GM21786 (cell line): ENCODE data around the gene S100A6.
A peak's percentile ranks its signal among the peaks of the same experiment; 100 is the strongest.
"Not testable (repeated sequence)": the region's sequence is repeated elsewhere in the genome, so short reads cannot be mapped to it uniquely, and the experiment has no call there.

Experiments
- ATAC-seq: cut with Tn5 transposase; IDR thresholded peaks from one replicate; pipeline ENCODE4 v1.9.1; 2021; ENCODE audit not compliant: unreplicated experiment

Gene S100A6

DNA sequence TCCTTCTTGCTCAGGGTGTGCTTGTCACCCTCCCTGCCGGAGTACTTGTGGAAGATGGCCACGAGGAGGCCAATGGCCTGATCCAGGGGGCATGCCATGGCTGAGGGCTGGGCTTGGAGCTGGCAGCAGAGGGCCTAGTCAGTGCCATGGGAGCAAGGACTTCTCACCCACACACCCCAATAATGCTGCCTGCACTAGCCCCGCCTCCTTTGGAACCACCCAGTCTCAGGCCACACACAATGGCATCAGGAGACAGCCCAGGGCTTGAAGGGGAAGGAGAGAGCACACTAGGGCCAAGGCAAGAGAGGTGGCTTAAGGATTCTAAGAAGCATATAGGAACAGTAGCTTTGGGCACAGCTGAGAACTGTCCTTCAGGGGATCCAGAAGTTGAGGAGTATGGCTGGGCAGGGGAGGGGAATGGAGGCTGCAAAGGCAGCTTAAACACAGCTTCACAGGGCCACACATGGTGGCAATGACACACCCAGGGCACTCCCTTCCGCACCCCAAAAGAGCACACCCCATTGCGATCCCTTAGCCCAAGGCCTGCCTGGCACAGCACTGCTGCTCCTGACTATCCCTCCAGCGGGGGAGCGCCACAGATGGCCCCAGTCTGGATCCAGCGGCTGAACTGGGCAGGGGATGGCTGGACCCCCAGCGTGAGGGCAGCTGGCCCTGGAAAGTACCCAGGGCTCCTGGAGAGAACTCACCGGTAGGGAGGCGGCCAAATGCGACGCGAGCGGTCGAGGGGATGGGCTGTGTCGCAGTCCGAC, at the start of gene S100A6:
Gene S100A6, minus strand, starts transcription at position 750 of the 770 bp plus-strand sequence. Its CDS starts 652 bp downstream, at position 98.
- ATAC-seq: no peak

DNA sequence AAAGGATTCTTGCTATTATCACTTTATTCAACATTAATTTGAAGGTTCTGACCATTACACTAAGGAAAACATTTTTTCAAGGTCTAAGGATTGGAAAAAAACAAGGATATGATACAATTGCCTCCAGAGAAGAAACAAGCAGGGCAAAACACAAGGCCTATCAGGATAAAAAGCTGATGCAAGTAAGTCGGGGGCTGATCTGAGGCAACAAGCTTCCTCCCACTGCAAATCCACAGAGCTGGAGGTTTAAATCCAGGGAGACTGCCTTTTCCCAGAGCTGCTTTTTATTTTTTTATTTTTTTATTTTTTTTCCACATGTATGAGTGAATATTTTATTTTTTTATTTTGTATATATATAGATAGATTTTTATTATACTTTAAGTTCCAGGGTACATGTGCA, 49.2 kb upstream of the S100A6 start:
- ATAC-seq: no peak

DNA sequence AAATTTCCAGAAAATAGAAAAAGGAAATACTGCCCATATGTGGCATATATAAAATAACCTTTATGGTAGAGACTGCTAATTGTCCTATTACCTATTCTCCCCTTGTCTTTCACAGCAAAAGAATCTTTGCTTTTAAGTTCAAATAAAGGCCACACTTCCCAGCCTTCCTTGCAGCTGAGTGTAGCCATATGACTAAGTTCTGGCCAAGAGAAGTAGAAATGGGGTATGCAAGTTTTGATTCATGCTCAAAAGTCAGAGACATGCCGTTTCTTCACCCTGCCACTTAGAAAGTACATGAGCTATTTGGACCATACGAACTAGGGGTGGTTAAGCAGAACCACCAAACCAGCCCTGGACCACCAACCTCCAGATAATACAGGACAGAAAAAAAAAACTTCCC, 48.2 kb upstream of the S100A6 start:
- ATAC-seq: no peak

DNA sequence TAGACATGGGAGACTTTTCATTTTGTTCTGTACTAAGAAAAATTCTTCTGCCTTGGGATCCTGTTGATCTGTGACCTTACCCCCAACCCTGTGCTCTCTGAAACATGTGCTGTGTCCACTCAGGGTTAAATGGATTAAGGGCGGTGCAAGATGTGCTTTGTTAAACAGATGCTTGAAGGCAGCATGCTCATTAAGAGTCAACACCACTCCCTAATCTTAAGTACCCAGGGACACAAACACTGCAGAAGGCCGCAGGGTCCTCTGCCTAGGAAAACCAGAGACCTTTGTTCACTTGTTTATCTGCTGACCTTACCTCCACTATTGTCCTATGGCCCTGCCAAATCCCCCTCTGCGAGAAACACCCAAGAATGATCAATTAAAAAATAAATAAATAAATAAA, 47.7 kb upstream of the S100A6 start:
- not testable (repeated sequence) for ATAC-seq

DNA sequence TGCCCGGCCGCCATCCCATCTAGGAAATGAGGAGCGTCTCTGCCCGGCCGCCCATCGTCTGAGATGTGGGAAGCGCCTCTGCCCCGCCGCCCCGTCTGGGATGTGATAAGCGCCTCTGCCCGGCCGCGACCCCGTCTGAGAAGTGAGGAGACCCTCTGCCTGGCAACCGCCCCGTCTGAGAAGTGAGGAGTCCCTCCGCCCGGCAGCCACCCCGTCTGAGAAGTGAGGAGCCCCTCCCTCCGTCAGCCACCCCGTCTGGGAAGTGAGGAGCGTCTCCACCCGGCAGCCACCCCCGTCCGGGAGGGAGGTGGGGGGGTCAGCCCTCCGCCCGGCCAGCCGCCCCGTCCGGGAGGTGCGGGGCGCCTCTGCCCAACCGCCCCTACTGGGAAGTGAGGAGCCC, 47.0 kb upstream of the S100A6 start:
- ATAC-seq: not testable (repeated sequence)

DNA sequence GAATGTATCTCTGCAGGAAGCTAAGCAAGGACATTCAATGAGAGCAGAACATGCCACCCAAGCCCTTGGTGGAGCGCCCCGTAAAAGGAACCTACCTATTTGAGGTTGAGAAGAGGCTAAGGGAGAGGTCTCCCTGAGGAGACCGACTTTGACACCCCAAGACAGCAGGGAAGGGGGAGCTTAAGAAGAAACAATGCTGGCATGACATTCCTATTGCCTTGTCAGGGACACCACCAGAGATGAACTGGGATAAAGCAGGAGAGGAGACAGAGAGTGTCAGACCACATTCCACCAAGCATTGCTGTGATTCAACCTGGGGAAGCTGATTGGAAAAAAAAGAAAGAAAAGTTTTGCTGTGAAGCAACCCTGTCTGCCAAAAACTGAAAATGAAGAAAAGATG, 43.1 kb upstream of the S100A6 start:
- ATAC-seq: no peak

DNA sequence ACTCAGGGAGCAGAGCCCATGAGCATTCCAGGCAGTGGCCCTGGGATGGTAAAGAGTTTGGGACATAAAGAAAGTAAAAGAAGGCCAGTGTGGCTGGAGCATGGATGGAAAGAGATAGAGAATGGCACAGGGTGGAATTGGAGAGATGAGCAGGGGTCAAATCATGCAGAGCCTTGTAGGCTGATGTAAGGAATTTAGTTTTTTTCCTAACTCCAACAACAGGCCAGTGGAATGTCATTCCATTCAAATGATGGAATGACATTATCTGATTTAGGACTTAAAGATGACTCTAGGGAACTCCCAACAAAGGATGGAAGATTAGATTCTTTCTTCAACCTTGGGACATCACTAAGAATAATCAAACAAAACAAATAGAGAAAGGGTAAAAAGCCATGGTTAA, 42.7 kb upstream of the S100A6 start:
- ATAC-seq: no peak

DNA sequence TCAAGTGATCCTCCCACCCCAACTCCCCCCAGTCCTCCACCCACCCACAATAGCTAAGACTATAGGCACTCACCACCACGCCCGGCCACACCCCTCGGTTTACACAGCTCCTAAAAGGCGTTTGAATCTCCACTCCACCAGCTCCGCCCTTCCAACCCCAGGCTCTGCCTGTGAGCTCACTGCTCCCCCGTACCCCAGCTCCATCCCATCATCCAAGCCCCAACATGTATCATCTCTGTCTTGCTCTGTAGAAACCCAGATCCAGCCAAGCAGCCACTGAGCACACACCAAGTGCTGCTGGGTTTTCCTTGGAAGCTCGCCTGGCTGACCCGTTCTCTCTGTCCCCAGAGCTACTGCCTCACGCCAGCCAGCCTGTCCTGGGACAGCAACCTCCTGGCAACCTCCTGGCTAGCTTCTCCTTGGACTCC, 41.8 kb upstream of the S100A6 start:
- no peak for ATAC-seq

DNA sequence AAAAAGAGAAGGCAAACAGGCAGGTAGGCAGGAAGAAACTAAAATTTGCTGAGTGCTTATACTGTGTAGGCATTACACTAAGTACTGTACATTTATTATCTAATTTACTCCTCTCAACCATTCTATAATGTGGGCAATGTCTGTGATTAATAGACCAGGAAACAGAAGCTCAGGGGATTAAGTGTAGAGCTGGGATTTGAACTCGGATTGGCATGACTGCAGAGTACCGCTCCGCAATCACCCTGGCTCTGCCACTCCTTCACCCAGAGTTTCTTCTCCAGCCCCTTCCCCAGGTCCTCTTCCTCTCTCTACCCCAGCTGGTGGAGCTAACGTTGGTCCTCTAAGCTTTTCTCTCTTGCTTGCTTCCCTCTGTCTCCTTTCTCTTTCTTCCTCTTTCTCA, 41.3 kb upstream of the S100A6 start:
- ATAC-seq: no peak

DNA sequence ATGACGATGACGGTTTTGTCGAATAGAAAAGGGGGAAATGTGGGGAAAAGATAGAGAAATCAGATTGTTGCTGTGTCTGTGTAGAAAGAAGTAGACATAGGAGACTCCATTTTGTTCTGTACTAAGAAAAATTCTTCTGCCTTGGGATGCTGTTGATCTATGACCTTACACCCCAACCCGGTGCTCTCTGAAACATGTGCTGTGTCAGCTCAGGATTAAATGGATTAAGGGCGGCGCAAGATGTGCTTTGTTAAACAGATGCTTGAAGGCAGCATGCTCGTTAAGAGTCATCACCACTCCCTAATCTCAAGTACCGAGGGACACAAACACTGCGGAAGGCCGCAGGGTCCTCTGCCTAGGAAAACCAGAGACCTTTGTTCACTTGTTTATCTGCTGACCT, 39.7 kb upstream of the S100A6 start:
- not testable (repeated sequence) for ATAC-seq

DNA sequence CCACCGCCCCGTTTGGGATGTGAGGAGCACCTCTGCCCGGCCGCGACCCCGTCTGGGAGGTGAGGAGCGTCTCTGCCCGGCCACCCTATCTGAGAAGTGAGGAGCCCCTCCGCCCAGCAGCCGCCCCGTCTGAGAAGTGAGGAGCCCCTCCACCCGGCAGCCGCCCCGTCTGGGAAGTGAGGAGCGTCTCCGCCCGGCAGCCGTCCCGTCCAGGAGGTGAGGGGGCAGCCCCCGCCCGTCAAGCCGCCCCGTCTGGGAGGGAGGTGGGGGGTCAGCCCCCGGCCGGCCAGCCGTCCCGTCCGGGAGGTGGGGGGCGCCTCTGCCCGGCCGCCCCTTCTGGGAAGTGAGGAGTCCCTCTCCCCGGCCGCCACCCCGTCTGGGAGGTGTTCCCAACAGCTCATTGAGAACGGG, 39.3 kb upstream of the S100A6 start:
- not testable (repeated sequence) for ATAC-seq

DNA sequence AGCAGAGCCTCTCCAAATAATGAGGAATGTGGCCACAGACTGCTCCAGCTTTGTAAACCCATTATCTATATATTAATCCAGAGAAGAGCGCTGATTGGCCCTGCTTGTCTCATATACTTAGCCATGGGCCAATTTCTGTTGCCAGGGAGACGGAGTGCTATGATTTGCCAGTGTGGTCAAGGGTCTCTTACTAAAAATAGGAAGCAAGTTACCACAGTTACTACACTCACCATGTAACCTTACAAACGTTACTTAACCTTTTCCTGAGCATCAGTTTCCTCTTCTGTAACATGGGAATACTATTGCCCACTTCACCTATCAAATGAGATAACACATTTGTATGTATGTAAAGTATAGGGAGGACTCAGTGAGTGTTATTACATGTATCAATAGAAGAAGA, 37.6 kb upstream of the S100A6 start:
- no peak for ATAC-seq

DNA sequence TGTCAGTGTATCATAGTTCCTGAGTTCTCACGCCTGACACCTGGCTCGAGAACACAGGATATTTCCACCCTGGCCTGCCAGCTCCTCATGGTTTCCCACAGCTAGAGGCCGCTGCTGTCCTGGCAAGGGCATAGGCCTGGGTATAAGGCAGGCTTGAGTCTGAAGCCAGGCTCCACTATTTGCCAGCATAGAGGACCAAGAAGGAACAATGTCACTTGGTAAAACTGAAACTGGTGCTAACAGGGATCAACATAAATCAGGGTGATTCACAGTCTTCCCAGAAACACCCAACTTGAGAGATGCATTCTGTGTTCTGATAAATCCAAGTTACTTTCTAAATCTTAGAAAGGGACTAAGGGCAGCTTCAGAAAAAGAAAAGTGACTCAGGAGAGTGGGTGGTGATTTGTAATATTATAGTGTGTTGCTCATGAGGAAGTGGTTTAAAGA, 36.8 kb upstream of the S100A6 start:
- ATAC-seq: peak; percentile 62

DNA sequence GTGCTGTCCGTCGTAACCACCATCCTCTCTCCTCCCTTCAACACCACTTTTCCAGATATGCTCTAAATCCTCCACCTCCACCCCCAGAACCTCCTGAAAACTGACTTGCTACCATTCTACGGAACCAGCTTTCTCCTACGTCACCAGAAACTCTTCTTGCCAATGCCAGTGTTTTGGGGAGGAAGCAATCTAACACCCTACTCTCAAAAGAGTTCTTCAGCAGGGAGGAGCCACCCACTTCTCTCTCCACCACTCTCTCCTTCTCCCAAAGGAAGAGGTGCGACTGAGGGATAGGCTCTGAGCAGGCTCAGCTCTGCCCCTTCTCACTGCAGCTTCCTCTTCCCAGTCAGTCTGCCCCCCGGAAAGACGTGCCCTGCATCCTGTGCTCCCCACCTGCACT, 35.9 kb upstream of the S100A6 start:
- no peak for ATAC-seq

DNA sequence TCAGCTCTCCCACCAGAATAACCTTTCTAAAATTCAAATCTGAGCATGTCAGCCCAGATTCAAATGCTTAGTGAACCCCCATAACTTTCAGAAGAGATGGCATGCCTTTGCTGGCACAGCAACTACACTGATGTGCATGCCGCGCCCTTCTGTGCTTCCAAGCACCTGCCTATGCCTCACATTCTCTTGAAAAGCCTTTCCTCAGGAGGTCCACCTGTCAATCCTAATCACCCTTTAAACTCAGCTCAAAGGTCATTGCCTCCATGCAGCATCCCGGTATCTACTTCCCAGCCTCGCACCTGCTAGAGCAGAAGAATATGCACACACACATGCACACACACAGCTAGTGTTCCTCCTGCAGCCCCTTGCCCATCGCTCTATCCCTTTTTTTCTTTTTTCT, 35.1 kb upstream of the S100A6 start:
- ATAC-seq: no peak

DNA sequence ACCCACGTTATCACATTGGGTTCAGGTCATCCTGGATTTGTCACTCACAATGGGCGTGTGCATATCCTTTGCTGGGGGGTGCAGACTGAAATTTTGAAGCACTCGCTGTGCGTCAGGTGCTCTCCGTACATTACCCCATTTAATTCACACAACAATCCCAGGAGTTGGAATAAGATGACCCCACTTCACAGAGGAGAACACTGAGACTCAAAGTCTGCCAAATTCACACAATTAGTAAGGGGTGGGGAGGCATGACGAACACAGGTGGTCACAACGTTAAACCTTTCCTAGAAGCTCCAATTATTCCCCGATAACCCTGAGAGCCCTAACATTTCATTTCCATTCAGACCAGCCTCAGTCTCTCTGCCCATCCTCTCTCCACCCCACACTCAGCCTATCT, 33.7 kb upstream of the S100A6 start:
- ATAC-seq: no peak

DNA sequence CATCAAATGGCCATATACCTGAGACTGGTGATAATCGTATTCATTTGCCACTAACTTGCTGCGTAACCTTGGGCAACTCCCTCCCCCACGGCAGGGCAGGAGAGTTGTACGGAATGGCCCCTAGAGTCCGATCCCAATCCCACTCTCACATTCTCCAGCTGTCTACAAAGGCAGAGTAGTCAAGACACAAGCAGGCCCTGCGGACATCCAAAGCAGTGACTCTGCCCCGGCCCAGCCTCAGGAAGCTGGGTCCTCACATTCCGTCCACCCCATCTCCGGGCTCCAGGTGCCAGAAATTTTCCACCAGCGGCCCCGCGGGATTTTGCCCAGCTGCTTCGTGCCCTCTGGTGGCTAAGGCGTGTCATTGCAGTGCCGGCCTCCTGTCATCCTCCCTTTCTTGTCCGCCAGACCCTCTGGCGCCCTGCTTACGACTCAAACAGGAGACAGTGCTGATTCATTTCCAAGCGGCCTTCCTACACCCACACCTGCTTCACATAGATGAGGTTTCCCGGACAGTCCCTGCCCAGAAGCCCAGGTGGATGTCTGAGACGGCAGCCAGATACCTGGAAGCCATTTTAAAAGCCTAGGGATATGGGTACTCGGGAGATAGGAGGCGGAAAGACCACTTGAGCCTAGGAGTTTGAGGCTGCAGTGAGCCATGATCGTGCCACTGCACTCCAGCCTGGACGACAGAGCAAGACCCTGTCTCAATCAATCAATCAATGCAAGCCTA, 32.7 kb upstream of the S100A6 start:
- ATAC-seq: no peak

DNA sequence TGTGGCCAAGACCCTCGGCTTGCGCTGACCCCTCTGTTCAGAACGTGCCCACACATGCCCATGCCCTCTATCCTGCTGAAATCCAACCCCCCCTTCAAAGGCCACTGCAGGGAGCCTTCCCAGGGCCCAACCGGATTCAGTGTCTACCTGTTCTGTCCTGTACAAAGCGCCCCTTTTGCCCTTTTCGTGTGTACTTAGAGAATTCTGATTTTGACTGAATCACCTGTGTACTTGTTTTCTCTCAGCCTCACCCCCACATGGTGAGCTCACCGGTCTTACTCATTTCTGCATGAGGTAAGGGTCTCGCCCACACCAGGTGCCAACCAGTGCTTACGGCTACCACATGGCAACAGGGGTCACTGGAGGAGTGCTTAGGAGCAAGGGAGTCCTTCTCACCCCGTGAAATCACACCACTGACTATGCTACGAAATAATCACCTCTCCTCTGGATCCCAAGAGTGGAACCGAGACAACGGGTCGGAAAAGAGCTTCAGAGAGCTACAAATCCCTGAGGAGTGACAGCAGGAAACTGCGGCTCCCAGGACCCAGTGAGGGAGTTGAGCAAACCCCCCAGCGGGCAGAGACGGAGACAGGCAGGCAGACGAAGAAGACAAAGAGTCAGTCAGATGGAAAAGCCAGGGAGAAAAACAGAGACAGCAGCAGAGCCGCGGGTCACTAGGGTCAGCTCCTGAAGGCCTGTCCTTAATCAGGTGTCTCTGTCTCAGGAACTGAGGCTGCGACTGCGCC, 32.0 kb upstream of the S100A6 start:
- ATAC-seq: no peak

DNA sequence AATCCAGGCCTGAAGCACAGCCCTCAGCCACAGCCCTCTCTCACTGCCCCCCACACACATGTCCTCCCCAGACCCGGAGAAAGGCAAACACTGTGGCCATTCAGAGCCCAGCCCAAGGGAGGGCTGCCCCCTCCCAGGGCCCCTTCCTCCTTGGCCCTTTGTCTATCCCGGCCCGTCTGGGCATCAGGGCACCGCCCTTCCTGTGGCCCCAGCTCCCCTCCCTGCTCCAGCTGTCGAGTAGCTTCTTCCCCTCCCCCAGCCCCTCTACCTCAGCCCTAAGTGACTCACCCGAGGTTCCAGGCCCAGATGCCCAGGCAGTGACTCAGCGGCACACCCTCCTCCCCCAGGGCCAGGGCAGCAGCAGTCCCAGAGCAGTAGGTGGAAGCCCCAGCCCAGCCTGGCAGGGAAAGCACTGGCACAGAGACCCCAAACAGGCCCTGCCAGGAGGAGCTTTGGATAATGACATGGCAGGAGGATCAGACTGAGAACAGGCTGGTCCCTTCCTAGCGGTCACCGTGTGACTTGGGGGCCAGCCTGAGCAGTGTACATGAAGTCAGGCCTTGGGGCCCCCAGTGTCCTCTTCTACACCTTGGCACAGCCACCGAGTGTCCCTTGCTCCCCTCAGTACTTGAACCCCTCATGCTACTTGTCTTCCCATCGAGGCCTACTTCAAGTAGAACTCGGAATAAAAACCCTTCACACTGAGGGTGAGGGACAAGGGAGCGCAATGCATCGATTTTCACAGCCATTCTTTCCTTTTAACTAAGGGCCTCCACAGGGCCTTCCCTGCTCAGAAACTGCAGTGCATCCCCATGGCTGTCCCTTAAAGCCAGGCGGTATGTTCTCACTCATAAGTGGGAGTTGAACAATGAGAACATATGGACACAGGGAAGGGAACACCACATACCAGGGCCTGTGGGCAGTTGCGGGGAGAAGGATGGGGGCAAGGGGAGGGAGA, 30.9 kb upstream of the S100A6 start:
- ATAC-seq: peak; percentile 43

DNA sequence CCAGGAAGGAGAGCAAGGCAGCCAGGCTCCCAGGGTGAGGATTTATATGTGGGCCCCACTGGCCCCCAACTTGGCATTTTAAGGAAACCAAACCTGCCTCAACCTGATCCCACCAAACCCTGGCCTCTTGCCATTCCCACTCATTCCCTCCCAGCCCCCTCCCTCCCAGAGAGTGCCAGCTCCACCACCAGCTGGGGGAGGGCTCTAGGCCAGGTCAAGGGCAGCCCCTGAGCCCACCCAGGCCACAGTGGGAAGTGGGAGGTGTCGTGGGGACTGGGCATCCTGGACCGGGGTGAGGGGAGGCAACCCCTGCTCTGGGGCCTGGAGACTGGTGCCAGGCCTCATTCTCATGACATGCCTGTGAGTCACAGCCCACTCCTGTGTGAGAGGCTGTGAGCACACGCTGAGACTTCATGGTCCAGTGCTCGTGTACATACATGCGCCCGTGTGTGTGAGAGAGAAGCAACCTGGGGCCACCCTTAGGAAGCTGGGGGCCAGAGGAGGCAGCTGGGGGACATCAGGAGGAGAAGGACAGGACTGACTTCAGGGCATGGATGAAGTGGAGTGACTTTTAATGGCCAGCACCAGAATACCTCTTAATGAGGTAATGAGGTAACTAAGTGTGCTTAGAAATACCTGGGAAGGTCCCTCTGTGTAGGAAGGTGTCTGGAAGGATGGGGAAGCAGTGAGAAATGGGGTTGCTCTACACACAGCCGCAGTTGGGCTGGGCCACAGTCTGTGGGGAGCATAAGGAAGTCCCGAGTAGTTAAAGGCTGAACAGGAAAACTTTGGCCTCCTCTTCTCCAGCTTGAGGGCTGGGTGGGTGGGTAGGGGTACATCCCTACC, 30.0 kb upstream of the S100A6 start, which contains the start of gene S100A2:
Gene S100A2, minus strand, starts transcription at position 316 of the 846 bp plus-strand sequence. CDS start 1,967 bp downstream, outside the sequence.
- peak; percentile 49 for ATAC-seq
